ENCODE results near the gene EIF5A. TPM values are rescaled to one million over a fixed set of nuclear protein-coding genes. Genes with fewer than 3 reads are reported as not detected.

EIF5A gene
- total RNA-seq, 1 donor, result 436 TPM

- Histone ChIP-seq H3K27me3 (ENCODE audit: insufficient read depth, low read length) (peaks cover 42% of the 10 kb centered on the region), H3K4me3 (ENCODE audit: insufficient read depth, low read length) (no peak overlapping the region)
Measured at GRCh38 chr17:7295230-7296180, 11.9 kb upstream of the EIF5A start.

GRCh38 chr17:7296189-7296861 lies 11.1 kb upstream of the EIF5A start:
- peak; percentile 100 for DNase-seq (ENCODE audit: insufficient read length, low spot score, missing footprints)
- H3K4me3 ChIP-seq (ENCODE audit: insufficient read depth, low read length), result peak overlapping the region; percentile 42
- no peaks in the 10 kb centered on the region for H3K36me3 ChIP-seq (ENCODE audit: insufficient read depth, low read length)
- H3K27ac ChIP-seq (ENCODE audit: low read depth, low read length), result no peak overlapping the region
- H3K79me2 ChIP-seq (ENCODE audit: insufficient read depth, low read length), result no peaks in the 10 kb centered on the region
- H3K4me1 ChIP-seq (ENCODE audit: insufficient read depth, low read length), result peaks cover 3% of the 10 kb centered on the region
- peak overlapping the region; percentile 75 for H2AFZ ChIP-seq (ENCODE audit: low read length)
- H3K4me2 ChIP-seq (ENCODE audit: insufficient read depth, low read length), result peak overlapping the region; percentile 53
- TF ChIP-seq, protein P1, sequence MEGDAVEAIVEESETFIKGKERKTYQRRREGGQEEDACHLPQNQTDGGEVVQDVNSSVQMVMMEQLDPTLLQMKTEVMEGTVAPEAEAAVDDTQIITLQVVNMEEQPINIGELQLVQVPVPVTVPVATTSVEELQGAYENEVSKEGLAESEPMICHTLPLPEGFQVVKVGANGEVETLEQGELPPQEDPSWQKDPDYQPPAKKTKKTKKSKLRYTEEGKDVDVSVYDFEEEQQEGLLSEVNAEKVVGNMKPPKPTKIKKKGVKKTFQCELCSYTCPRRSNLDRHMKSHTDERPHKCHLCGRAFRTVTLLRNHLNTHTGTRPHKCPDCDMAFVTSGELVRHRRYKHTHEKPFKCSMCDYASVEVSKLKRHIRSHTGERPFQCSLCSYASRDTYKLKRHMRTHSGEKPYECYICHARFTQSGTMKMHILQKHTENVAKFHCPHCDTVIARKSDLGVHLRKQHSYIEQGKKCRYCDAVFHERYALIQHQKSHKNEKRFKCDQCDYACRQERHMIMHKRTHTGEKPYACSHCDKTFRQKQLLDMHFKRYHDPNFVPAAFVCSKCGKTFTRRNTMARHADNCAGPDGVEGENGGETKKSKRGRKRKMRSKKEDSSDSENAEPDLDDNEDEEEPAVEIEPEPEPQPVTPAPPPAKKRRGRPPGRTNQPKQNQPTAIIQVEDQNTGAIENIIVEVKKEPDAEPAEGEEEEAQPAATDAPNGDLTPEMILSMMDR (IDR thresholded peaks at IDR 0.05; ENCODE audit: extremely low read depth, low read depth, low read length), result peak; percentile 74
- peaks cover 3% of the 10 kb centered on the region for H4K20me1 ChIP-seq (ENCODE audit: insufficient read depth, low read length)
- peaks cover 34% of the 10 kb centered on the region for H3K27me3 ChIP-seq (ENCODE audit: insufficient read depth, low read length)
- H3K9me3 ChIP-seq (ENCODE audit: low read depth, low read length), result no peaks in the 10 kb centered on the region

More at GRCh38 chr17:7295230-7296180, 11.9 kb upstream of the EIF5A start:
- peaks cover 3% of the 10 kb centered on the region for H3K4me1 ChIP-seq (ENCODE audit: insufficient read depth, low read length)
- peak; percentile 59 for DNase-seq (ENCODE audit: insufficient read length, low spot score, missing footprints)
- H3K79me2 ChIP-seq (ENCODE audit: insufficient read depth, low read length), result no peaks in the 10 kb centered on the region
- TF ChIP-seq, protein P1 (IDR thresholded peaks at IDR 0.05; ENCODE audit: extremely low read depth, low read depth, low read length), result no peak
- H3K36me3 ChIP-seq (ENCODE audit: insufficient read depth, low read length), result no peaks in the 10 kb centered on the region
- H3K27ac ChIP-seq (ENCODE audit: low read depth, low read length), result no peak overlapping the region
- no peaks in the 10 kb centered on the region for H3K9me3 ChIP-seq (ENCODE audit: low read depth, low read length)
- peak overlapping the region; percentile 64 for H3K4me2 ChIP-seq (ENCODE audit: insufficient read depth, low read length)
- H2AFZ ChIP-seq (ENCODE audit: low read length), result no peak overlapping the region
- peaks cover 3% of the 10 kb centered on the region for H4K20me1 ChIP-seq (ENCODE audit: insufficient read depth, low read length)

DNA sequence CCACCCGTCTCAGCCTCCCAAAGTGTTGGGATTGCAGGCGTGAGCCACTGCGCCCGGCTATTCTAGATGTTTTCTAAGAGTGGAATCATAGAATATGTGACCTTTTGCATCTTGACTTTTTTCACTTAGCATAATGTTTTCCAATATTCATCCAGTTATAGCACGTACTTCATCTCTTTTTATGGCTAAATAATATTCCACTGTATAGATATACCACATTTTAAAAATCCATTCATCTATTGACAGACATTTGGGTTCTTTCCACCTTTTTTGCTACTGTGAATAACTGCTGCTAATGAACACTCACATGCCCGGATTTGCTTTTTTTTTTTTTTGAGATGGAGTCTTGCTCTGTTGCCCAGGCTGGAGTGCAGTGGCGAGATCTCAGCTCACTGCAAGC lies 3.2 kb upstream of the EIF5A start:
- Histone ChIP-seq H3K36me3 (ENCODE audit: insufficient read depth, low read length) (peaks cover under 1% of the 10 kb centered on the region), H3K79me2 (ENCODE audit: insufficient read depth, low read length) (peaks cover 17% of the 10 kb centered on the region), H4K20me1 (ENCODE audit: insufficient read depth, low read length) (peaks cover 9% of the 10 kb centered on the region), H2AFZ (ENCODE audit: low read length) (no peak overlapping the region), H3K4me2 (ENCODE audit: insufficient read depth, low read length) (no peak overlapping the region), H3K9me3 (ENCODE audit: low read depth, low read length) (no peaks in the 10 kb centered on the region), H3K4me1 (ENCODE audit: insufficient read depth, low read length) (peaks cover 2% of the 10 kb centered on the region), H3K27ac (ENCODE audit: low read depth, low read length) (no peak overlapping the region), H3K27me3 (ENCODE audit: insufficient read depth, low read length) (no peaks in the 10 kb centered on the region), H3K4me3 (ENCODE audit: insufficient read depth, low read length) (no peak overlapping the region)
- TF ChIP-seq, protein P1 (IDR thresholded peaks at IDR 0.05; ENCODE audit: extremely low read depth, low read depth, low read length), result no peak
- no peak for DNase-seq (ENCODE audit: insufficient read length, low spot score, missing footprints)
